Stimulated activated CD8-positive, alpha-beta memory T cell treated with anti-CD3 and anti-CD28 coated beads, Interleukin-4, amount 100 ng/mL, for 24 hours (primary cell): ENCODE results near the gene GPX4.
"Not testable (repeated sequence)": the region's sequence is repeated elsewhere in the genome, so short reads cannot be mapped to it uniquely, and the experiment has no call there.

Source experiments
- DNase-seq: peaks from one replicate; pipeline ENCODE4 v3.0.0-alpha.2; 2020; ENCODE audit warnings: low read depth

The GPX4 gene

DNA sequence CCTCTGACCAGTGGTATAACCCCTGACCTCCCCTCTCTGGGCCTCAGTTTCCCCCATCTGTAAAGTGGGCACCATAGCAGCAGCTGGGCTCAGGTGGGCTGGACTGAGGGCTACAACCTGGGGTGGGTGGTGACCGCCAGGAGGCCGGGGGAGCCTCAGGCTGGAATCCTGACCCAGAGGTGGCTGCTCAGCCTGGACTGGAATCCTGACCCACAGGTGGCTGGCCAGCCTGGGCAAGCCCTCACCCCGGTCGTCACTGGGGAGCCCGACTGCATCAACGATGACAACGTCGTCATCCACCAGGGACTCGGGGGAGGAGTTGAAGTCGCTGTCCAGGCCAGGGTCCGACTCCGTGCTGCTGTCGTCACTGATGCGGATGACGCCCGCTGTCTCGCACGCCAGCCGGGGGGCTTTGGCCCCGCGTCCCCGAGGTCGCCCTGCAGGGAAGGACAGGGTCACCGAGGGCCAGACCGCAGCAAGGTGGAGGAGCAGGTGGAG, 10.2 kb downstream of the GPX4 start:
- DNase-seq = no peak

GRCh38 chr19:1114728-1115127, 10.9 kb downstream of the GPX4 start:
- not testable (repeated sequence) for DNase-seq

DNA sequence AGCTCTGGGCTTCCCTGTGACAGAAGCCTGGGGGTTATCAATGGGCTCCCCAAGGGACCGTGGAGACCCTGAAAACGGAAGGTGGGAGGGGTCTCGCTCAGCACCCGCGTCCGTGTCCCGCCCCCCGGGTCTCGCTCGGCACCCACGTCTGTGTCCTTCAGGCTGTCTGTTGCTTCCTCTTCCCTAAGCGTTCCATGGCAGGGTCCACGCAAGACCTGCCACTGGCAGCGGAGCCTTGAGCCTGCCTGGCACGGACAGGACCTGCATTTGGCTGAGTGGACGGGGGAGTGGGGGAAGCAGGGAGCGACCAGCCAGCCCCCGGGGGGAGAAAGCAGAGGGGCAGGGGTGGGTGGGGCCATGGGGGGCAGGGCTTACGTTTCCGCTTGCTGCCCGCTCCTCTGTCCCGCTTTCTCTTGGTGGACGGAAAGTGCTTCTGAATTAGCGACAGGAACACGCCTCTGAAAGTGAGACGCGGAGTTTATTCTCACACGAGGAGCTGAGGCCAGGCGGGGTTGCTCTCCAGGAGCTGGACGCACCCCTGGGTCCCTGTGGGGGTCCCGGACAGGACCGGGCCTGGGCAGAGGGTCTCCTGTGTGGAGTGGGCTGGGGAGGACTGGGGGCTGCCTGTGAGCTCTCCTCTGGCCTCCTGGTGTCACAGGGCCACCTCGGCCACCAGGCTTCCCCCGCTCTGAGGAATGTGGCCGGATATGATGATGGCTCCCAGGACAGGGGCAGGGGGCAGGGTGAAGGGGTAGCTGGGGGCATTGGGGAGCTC, 12.0 kb downstream of the GPX4 start:
- no peak for DNase-seq

- no peak for DNase-seq
These were observed 13.2 kb downstream of the GPX4 start for GRCh38 chr19:1116726-1117581.

DNA sequence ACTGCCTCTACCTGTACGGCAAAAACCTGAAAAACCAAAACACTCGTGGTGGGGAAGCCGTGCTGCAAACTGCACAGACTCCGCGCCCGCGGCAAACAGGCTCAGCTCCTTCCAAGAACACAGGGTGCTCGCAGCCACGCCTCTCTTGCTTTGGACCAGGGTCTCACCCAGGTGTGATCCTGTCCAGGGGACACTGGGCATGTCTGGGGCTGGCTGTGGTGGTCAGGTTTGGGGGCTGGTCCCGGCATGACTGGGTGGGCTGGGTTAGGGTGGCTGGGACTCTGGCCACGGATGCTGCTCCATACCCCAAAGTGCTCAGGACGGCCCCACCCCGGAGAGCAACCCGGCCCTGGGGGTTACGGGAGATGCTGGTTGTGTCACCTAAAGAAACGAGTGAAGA, 13.9 kb downstream of the GPX4 start:
- no peak for DNase-seq

DNA sequence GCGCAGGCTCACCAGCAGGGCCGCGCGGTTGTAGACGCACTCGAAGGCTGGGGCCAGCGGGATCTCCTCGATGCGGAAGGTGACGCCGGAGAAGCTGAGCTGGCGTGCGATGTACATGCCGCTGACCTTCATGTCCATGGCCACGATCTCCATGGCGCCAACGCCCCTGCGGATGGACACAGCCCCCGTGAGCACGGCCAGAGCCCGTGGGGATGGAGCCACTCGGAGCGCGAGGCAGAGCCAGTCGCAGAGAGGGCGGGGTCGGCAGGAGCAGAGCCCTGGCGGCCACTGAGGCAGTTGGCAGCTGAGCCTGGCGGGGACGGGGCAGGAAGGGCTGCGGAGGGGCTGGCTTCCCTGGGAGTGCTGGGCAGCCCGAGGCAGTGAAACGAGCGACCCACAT, 15.2 kb downstream of the GPX4 start:
- DNase-seq = no peak

- no peak for DNase-seq
These were observed 15.9 kb downstream of the GPX4 start for GRCh38 chr19:1119475-1120217.

DNA sequence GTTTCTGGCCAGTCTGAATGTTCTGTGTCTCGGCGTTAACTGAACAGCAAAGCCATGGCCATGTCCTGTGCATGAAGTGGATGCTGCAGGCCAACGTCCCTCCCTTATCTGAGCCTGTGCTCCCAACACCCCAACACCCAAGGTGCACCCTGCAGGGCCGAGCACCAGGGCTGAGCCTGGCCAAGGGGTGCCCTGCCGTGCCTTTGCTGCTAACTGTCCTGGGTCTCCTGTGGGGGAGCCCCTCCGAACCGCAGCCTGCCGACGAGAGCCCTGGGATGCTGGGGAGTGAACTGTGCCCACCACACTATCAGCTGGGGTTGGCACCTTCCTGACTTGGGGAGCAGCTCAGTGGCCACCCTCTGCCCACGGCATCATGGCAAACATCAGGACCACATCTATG, 17.6 kb downstream of the GPX4 start:
- no peak for DNase-seq

DNA sequence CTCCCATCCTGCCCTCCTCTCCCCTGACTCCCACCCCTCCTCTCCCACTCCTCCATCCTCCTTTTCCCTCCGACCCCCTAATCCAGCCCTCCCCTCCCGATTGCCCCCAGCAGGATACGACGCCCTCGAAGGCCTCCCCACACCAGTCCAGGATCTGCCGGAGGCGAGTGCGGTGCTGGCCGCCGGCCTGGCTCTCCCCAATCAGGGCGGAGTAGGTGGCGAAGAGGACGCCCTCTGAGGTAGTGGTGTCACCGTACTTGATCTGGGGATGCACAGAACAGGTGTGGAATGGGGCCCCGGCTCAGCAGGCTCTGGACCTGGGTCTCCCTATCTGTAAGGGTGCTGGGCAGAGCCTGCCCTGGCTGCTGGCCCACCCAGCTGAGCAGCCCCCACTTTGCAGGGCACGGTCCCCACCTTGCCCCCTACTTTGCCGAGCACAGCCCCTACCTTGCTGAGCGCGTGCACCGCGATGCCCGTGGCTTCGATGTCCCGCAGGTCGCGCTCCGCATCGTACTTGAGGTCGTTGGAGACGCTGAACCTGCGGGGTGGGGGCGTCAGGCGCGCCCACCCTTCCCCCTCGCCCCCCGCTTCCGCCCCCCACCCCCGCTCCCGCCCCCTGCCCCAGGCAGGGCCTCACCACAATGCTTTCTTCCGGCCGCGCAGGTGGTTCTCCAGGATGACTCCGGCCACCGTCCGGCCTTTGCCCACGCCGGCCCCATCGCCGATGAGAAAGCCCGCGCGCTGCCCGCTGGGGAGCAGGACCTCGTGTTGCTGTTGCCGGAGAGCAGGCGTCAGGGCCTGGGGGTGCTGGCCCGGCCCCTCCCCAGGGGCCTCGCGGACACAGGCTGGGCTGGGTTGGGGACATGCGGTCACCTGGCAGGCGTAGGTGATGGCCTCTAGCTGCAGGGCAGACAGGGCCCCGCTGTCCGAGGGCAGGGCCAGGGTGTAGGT, 18.5 kb downstream of the GPX4 start:
- DNase-seq = no peak

DNA sequence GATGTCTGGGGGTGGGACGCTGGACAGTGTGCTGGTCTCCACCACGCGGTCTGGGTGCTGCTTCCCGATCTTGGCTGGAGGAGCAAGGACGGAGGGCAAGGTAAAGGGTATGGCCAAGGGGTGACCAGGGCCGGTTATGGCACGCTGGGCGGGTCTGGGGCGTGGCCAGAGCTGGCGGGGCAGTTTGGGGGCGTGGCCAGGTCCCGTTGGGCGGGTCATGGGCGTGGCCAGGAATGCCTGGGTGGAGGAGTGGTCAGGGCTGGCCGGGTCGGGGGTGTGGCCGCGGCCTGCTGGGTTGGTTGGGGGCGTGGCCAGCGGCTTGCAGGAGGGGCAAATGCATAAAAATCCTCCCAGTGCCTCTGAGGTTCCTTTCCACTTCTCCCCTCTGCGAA, 19.2 kb downstream of the GPX4 start:
- DNase-seq = no peak

GRCh38 chr19:1123381-1123780, 19.6 kb downstream of the GPX4 start:
- no peak for DNase-seq

DNA sequence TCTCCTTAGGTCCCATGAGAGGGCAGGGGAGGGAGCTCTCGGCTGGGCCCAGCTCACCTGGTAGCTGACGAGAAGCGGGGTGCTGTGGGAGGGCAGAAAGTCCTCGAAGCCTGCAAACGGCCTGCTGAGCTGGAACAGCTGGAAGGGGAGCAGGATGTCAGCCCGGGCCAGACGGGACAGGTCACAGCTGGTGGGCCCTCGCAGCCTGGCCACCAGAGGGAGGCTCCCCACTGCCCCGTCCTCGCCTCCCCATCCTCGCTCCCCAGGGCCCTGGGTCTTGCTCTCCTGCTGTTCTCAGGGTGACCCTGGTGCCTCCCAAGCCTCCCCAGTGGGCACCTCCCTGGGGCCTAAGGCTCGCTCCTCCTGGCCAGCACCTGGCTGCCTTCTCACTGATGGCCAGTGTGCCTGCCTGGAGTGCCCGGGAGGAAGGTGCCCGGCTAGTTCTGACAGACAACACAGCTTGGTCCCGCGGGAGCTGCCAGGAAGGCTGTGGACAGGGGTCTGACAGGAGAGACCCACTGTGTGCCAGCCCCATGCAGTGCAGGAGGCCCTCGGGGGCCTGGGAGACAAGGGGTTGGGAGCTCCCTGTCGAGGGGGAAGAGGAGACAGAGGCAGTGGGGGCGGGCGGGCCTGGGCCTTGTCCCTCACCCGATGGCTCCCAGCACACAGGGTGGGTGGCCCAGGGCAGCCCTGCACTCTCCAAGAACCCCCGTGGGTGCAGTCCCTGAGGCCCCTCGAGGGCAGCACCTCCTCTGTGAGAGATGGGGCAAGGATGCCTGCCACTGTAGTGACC, 20.3 kb downstream of the GPX4 start:
- no peak for DNase-seq

DNA sequence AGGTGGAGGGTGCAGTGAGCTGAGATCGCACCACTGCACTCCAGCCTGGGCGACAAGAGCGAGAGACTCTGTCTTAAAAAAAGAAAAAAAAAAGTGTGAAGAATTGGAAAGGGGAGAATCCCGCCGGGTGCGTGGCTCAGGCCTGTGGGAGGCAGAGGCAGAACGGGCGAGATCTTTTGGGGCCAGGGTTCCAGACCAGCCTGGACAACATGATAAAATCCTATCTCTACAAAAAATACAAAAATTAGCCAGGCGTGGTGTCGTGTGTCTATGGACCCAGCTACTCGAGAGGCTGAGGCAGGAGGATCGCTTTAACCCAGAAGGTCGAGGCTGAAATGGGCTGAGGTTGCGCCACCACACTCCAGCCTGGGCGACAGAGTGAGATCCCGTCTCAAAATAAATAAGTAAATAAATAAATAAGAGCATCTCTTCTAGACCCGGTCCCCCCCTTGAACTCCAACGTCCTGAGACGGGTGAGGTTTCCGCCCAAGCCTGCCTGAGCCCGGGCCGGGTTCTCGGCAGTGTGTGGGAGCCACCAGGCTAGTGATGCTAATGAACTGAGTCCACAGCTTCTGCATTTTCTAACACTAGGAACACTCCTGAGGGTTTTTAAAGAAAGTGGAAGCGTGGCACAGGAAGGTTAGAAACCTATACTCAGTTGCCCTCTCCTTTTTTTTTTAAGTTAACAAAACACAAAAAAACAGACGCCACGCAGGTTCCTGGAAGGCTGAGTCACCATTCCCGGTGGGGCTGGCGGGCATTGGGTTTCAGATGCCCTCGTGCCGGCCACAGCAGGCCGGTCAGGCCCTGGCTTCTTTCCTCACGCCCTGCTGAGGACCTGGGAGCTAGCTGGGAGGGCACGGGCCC, 22.0 kb downstream of the GPX4 start:
- no peak for DNase-seq

DNA sequence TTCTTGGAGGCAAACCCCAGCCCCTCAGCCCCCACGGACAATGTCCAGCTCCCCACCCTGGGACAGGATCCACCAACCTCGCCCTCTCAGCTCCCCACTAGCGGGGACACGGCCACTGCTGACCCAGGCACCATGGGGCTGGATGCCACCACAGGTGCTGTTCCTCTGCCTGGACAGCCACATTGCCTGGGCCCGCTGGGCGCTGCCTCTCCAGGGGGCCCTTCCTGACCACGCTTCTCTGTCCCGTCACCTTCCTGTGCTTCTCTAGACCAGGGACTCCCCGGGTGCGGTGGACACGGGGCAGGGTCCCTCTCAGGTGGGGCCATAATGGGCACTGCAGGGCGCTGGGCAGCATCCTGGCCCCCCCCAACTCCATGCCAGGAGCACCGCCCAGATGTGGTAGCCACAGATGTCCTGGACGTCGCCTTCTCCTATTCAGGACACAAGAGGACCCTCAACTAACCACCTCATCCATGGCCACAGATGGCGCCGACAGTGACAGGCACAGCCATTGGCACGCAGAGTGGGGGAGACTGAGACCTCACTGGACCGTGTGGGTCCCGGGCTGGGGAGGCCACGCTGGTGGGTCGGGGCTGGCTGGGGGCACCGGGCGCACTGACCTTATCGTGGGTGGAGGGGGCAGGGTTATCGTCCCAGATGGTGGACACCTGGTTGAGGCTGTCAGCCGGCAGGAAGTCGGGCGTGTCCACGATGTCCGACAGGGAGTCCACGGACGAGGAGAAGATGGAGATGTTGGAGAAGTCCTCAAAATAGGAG, 23.4 kb downstream of the GPX4 start:
- no peak for DNase-seq

GRCh38 chr19:1128106-1128505, 24.3 kb downstream of the GPX4 start:
- DNase-seq = no peak

DNA sequence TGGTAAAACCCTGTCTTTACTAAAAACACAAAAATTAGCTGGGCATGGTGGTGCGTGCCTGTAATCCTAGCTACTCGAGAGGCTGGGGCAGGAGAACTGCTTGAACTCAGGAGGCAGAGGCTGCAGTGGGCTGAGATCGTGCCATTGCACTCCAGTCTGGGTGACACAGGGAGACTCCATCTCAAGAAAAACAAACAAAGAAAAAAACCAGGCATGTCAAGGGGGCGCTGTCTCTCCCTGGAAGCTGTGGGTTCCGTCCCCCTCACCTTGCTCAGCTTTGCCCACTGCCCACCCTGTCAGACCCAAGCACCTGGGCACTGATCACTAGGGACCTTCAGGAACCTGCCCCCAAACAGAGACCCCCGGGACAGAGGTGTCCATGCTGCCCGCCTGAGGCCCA, 25.3 kb downstream of the GPX4 start:
- DNase-seq = not testable (repeated sequence)

DNA sequence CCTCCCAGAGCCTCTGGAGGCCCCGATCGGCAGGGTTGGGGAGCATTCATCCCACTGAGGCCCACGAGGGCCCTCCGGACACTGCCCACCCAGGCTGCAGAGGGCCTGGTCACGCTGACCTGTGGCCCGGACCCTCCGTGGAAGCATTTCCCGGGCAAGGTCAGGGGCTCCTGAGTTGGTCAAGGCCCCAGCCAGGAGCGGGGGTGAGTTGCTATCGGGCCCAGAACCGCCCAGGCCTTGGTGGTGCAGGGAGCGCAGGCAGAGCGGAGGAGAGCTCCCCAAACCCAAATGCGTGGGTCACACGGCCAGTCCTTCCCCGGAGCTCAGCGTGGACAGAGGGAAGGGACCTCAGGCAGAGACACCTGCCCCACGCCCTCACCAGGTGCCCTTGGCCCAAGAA, 25.7 kb downstream of the GPX4 start:
- no peak for DNase-seq

- no peak for DNase-seq
These were observed 27.2 kb downstream of the GPX4 start for GRCh38 chr19:1130771-1131717.
